Aorta (tissue), 5 donors: ENCODE data around the gene PDE8B. TPM values are rescaled to one million over a fixed set of nuclear protein-coding genes. Genes with fewer than 3 reads are reported as not detected.

Source experiments
- ATAC-seq: fragments of 200-7000 bp; cut with Tn5 transposase; one replicate; pipeline ENCODE4 v1.9.1; 2022; ENCODE audit warnings: moderate library complexity; ENCODE audit not compliant: low FRiP score
- DNase-seq, 2 donors: peaks; one replicate each; pipeline ENCODE4 v3.0.0-alpha.2; 2020
- H3K27ac ChIP-seq, 2 donors: one replicate each; pipeline ENCODE4 v1.5.1; 2013; ENCODE audit warnings: low read length in 2 of 2, mild to moderate bottlenecking in 2 of 2, moderate library complexity in 2 of 2, control low read depth in 1 of 2, inconsistent platforms in 1 of 2, low read depth in 1 of 2
- H3K27me3 ChIP-seq, 2 donors: one replicate each; pipeline ENCODE4 v1.6.1; 2013; ENCODE audit warnings: control low read depth in 1 of 2, low read length in 1 of 2, mild to moderate bottlenecking in 1 of 2, moderate library complexity in 1 of 2; ENCODE audit not compliant: insufficient read depth in 2 of 2, control insufficient read depth in 1 of 2
- H3K36me3 ChIP-seq, 2 donors: one replicate each; pipeline ENCODE4 v1.6.1; 2013; ENCODE audit warnings: control low read depth in 1 of 2, low read length in 1 of 2, mild to moderate bottlenecking in 1 of 2; ENCODE audit not compliant: insufficient read depth in 2 of 2, control insufficient read depth in 1 of 2
- H3K4me1 ChIP-seq, 2 donors: one replicate each; pipeline ENCODE4 v1.6.1; 2013; ENCODE audit warnings: low read length in 2 of 2, control low read depth in 1 of 2, mild to moderate bottlenecking in 1 of 2, moderate library complexity in 1 of 2; ENCODE audit not compliant: insufficient read depth in 2 of 2, control insufficient read depth in 1 of 2
- H3K4me3 ChIP-seq, 2 donors: one replicate each; pipeline ENCODE4 v1.5.1; 2013; ENCODE audit warnings: low read length in 2 of 2, control low read depth in 1 of 2, mild to moderate bottlenecking in 1 of 2
- H3K9me3 ChIP-seq: one replicate; pipeline ENCODE4 v1.6.1; 2013; ENCODE audit warnings: mild to moderate bottlenecking, low read length; ENCODE audit not compliant: control insufficient read depth
- WGBS, 2 donors: extraction: QIAGEN DNeasy Blood & Tissue Kit; methylation state at CpG; one replicate each; pipeline ENCODE4 v1.1.7; 2013; 5-methylcytosine and 5-hydroxymethylcytosine counted together
- intact Hi-C, 2 donors: fragments of 100-400 bp; cut with DNase I; formaldehyde crosslinking; loops; one replicate each; pipeline versions ENCODE4 v1.14.2 to v1.15.0; 2022
- polyA plus RNA-seq, 2 donors: library from polyadenylated mRNA; stranded (reverse); fragments of 200-250 nt; gene quantifications; one replicate each; pipeline ENCODE4 v1.2.3, GENCODE V29; 2013
- total RNA-seq, 2 donors: library from RNA; stranded (reverse); fragmentation: NEBNext Ultra II Directional; extraction: Animal tissue kit (Norgen Biotek cat#: 25700); gene quantifications; one replicate each; pipeline ENCODE4 v1.2.1, GENCODE V29; 2021
- donor health status: healthy with polysubstance abuse.
- donor health status: Bipolar disorder and iron deficiency.
- donor health status: DM: no; HTN: no; CAD: no.
- donor health status: DM: no; HTN: no; CAD: no.
- donor health status: DM: yes; HTN: yes; CAD: no.

The PDE8B gene
- total and polyA plus RNA-seq, 4 donors, result 16.3 to 42.6 (median 22.1) TPM

- peaks cover 8 to 10% of the 10 kb centered on the region in 2 donors for H3K4me1 ChIP-seq
- H3K36me3 ChIP-seq, result no peaks in the 10 kb centered on the region
- intact Hi-C loops, result loop anchor here (10.0 kb wide), 2 partner anchors 46 to 106 kb away; no protein-coding TSS in a partner anchor
- peak overlapping the region in 1 of 2 donors; percentile 16 for H3K27ac ChIP-seq
- no peaks in the 10 kb centered on the region for H3K27me3 ChIP-seq
- DNase-seq (no peak), ATAC-seq (no peak)
- H3K4me3 ChIP-seq, result no peak overlapping the region
- WGBS, 2 donors, result 55 to 57% methylated on average over 12 of the region's 12 CpGs
- H3K9me3 ChIP-seq, result no peaks in the 10 kb centered on the region
These were observed 97.9 kb downstream of the PDE8B start for GRCh38 chr5:77308154-77308960.

GRCh38 chr5:77309140-77309539, 98.7 kb downstream of the PDE8B start:
- H3K9me3 ChIP-seq, result no peaks in the 10 kb centered on the region
- ATAC-seq, result no peak
- peaks cover 8 to 10% of the 10 kb centered on the region in 2 donors for H3K4me1 ChIP-seq
- no peaks in the 10 kb centered on the region for H3K27me3 ChIP-seq
- WGBS, 2 donors, result 73 to 74% methylated on average over 2 of the region's 2 CpGs
- no peak for DNase-seq
- no peaks in the 10 kb centered on the region for H3K36me3 ChIP-seq
- intact Hi-C loops, result loop anchor here (10.0 kb wide), 2 partner anchors 46 to 106 kb away; no protein-coding TSS in a partner anchor
- no peak overlapping the region for H3K4me3 ChIP-seq
- no peak overlapping the region for H3K27ac ChIP-seq

- H3K27me3 ChIP-seq, result no peaks in the 10 kb centered on the region
- no peak overlapping the region for H3K4me3 ChIP-seq
- no peaks in the 10 kb centered on the region for H3K36me3 ChIP-seq
- intact Hi-C loops, result no loop called here
- peaks cover 8 to 10% of the 10 kb centered on the region in 2 donors for H3K4me1 ChIP-seq
- no peaks in the 10 kb centered on the region for H3K9me3 ChIP-seq
- WGBS, 2 donors, result 40 to 54% methylated on average over 4 of the region's 4 CpGs
- no peak for ATAC-seq
- peak overlapping the region; percentile 15 to 67 for H3K27ac ChIP-seq
- DNase-seq, result no peak
These were observed 100.2 kb downstream of the PDE8B start for GRCh38 chr5:77310494-77311213.

GRCh38 chr5:77311214-77311571, 100.7 kb downstream of the PDE8B start:
- DNase-seq (no peak), ATAC-seq (no peak)
- WGBS, 2 donors, result 28 to 29% methylated on average over 1 of the region's 1 CpG
- H3K4me1 ChIP-seq, result peaks cover 8 to 10% of the 10 kb centered on the region in 2 donors
- H3K27ac ChIP-seq, result peak overlapping the region in 1 of 2 donors; percentile 15
- H3K36me3 ChIP-seq, result no peaks in the 10 kb centered on the region
- no peaks in the 10 kb centered on the region for H3K27me3 ChIP-seq
- H3K9me3 ChIP-seq, result no peaks in the 10 kb centered on the region
- no peak overlapping the region for H3K4me3 ChIP-seq
- intact Hi-C loops, result no loop called here

GRCh38 chr5:77312413-77312812, 101.9 kb downstream of the PDE8B start:
- no peak overlapping the region for H3K4me3 ChIP-seq
- WGBS, 2 donors, result 89 to 92% methylated on average over 1 of the region's 1 CpG
- no peak for ATAC-seq
- no peaks in the 10 kb centered on the region for H3K36me3 ChIP-seq
- no peak for DNase-seq
- H3K27me3 ChIP-seq, result no peaks in the 10 kb centered on the region
- no peak overlapping the region for H3K27ac ChIP-seq
- peaks cover 6 to 10% of the 10 kb centered on the region in 2 donors for H3K4me1 ChIP-seq
- no peaks in the 10 kb centered on the region for H3K9me3 ChIP-seq
- intact Hi-C loops, result no loop called here

- H3K4me1 ChIP-seq, result peaks cover 0 to 3% of the 10 kb centered on the region in 2 donors
- whole genome bisulfite sequencing, 2 donors, result 32 to 42% methylated on average over 1 of the region's 1 CpG
- H3K9me3 ChIP-seq, result no peaks in the 10 kb centered on the region
- intact Hi-C loops, result no loop called here
- no peaks in the 10 kb centered on the region for H3K27me3 ChIP-seq
- no peak overlapping the region for H3K27ac ChIP-seq
- DNase-seq (peak in 1 of 2 donors; percentile 61), ATAC-seq (no peak)
- H3K36me3 ChIP-seq, result no peaks in the 10 kb centered on the region
- H3K4me3 ChIP-seq, result no peak overlapping the region
These were observed 106.6 kb downstream of the PDE8B start for GRCh38 chr5:77316871-77317661.

- no peaks in the 10 kb centered on the region for H3K9me3 ChIP-seq
- no peaks in the 10 kb centered on the region for H3K36me3 ChIP-seq
- H3K27ac ChIP-seq, result no peak overlapping the region
- WGBS, 2 donors, result 87 to 92% methylated on average over 2 of the region's 2 CpGs
- H3K27me3 ChIP-seq, result no peaks in the 10 kb centered on the region
- H3K4me1 ChIP-seq, result peaks cover 0 to 2% of the 10 kb centered on the region in 2 donors
- no peak overlapping the region for H3K4me3 ChIP-seq
- DNase-seq (no peak), ATAC-seq (no peak)
- intact Hi-C loops, result no loop called here
These were observed 107.6 kb downstream of the PDE8B start for GRCh38 chr5:77318060-77318459.

GRCh38 chr5:77319117-77319804, 108.8 kb downstream of the PDE8B start:
- Histone ChIP-seq H3K4me1 (peaks cover 0 to 2% of the 10 kb centered on the region in 2 donors), H3K9me3 (no peaks in the 10 kb centered on the region), H3K4me3 (no peak overlapping the region), H3K27ac (no peak overlapping the region), H3K27me3 (no peaks in the 10 kb centered on the region), H3K36me3 (no peaks in the 10 kb centered on the region)
- DNase-seq, result no peak
- ATAC-seq, result no peak
- intact Hi-C loops, result no loop called here
- 80 to 88% methylated on average over 5 of the region's 5 CpGs for WGBS, 2 donors
